ENCODE measurements around the gene ESRP2. TPM values are rescaled to one million over a fixed set of nuclear protein-coding genes. Genes with fewer than 3 reads are reported as not detected.

Gene ESRP2
- total RNA-seq, 1 donor = 0.86 TPM

- no peak overlapping the region for H3K4me3 ChIP-seq (ENCODE audit: low read depth, low read length)
- DNase-seq (ENCODE audit: low read depth) = peak; percentile 39
- TF ChIP-seq CTCF (IDR thresholded peaks at IDR 0.05; ENCODE audit: insufficient read depth, low read depth, low read length) = no peak
These were observed 33.8 kb downstream of the ESRP2 start for GRCh38 chr16:68202091-68202519.

- peak; percentile 26 for DNase-seq (ENCODE audit: low read depth)
- no peak for TF ChIP-seq CTCF (IDR thresholded peaks at IDR 0.05; ENCODE audit: insufficient read depth, low read depth, low read length)
- H3K4me3 ChIP-seq (ENCODE audit: low read depth, low read length) = no peak overlapping the region
These were observed 35.7 kb downstream of the ESRP2 start for GRCh38 chr16:68200088-68200783.

- H3K4me3 ChIP-seq (ENCODE audit: low read depth, low read length) = no peak overlapping the region
- no peak for DNase-seq (ENCODE audit: low read depth)
- no peak for TF ChIP-seq CTCF (IDR thresholded peaks at IDR 0.05; ENCODE audit: insufficient read depth, low read depth, low read length)
These were observed 38.7 kb downstream of the ESRP2 start for GRCh38 chr16:68197250-68197649.

- TF ChIP-seq CTCF (IDR thresholded peaks at IDR 0.05; ENCODE audit: insufficient read depth, low read depth, low read length) = no peak
- no peak overlapping the region for H3K4me3 ChIP-seq (ENCODE audit: low read depth, low read length)
- DNase-seq (ENCODE audit: low read depth) = no peak
These were observed 41.7 kb downstream of the ESRP2 start for GRCh38 chr16:68194251-68194650.

GRCh38 chr16:68190736-68191510, 45.0 kb downstream of the ESRP2 start:
- H3K4me3 ChIP-seq (ENCODE audit: low read depth, low read length) = no peak overlapping the region
- TF ChIP-seq CTCF (IDR thresholded peaks at IDR 0.05; ENCODE audit: insufficient read depth, low read depth, low read length) = no peak
- peak; percentile 38 for DNase-seq (ENCODE audit: low read depth)

- no peak for TF ChIP-seq CTCF (IDR thresholded peaks at IDR 0.05; ENCODE audit: insufficient read depth, low read depth, low read length)
- H3K4me3 ChIP-seq (ENCODE audit: low read depth, low read length) = no peak overlapping the region
- peak; percentile 71 for DNase-seq (ENCODE audit: low read depth)
These were observed 45.8 kb downstream of the ESRP2 start for GRCh38 chr16:68190081-68190480.
